ENCODE results near the gene TANC1. TPM values are rescaled to one million over a fixed set of nuclear protein-coding genes. Genes with fewer than 3 reads are reported as not detected.

TANC1 gene
- total RNA-seq, 2 experiments from 2014 or later: 0.41 to 0.47 TPM

- no peak overlapping the region for H3K4me3 ChIP-seq (ENCODE audit: low read length)
- H3K4me1 ChIP-seq (ENCODE audit: insufficient read depth, low read length): no peaks in the 10 kb centered on the region
- no peaks in the 10 kb centered on the region for H3K36me3 ChIP-seq (ENCODE audit: insufficient read depth, low read length)
- H3K36me3 Mint-ChIP-seq (ENCODE audit: low read depth): no peaks in the 10 kb centered on the region
- no peak for TF ChIP-seq CTCF (IDR thresholded peaks at IDR 0.05)
- no peaks in the 10 kb centered on the region for H3K9me3 Mint-ChIP-seq
- H3K27me3 ChIP-seq (ENCODE audit: control insufficient read depth in 1 of 2, insufficient read depth in 2 of 2, low read length in 2 of 2): no peaks in the 10 kb centered on the region
- H3K27ac ChIP-seq (ENCODE audit: low read depth in 1 of 2, low read length in 2 of 2): no peak overlapping the region
- no peak for ATAC-seq (ENCODE audit: poor library complexity)
- no peaks in the 10 kb centered on the region for H3K4me1 Mint-ChIP-seq (ENCODE audit: low read depth)
- H3K4me3 Mint-ChIP-seq: no peak overlapping the region
- ChIA-PET POLR2A (no interaction called here), CTCF (interaction anchor here (1.0 to 1.3 kb wide), 2 partner anchors 9 to 47 kb away, joined by 3 to 5 read pairs; no protein-coding TSS in a partner anchor)
- intact Hi-C loops (cut with DNase I, micrococcal nuclease): no loop called here
- DNase-seq: no peak
- no peak overlapping the region for H3K27ac Mint-ChIP-seq
- no peaks in the 10 kb centered on the region for H3K9me3 ChIP-seq (ENCODE audit: control insufficient read depth in 1 of 2, insufficient read depth in 1 of 2, low read length in 2 of 2)
- H3K27me3 Mint-ChIP-seq: no peaks in the 10 kb centered on the region
Measured at GRCh38 chr2:159071190-159071915, 102.9 kb downstream of the TANC1 start.

GRCh38 chr2:159072795-159073194, 104.4 kb downstream of the TANC1 start:
- no peaks in the 10 kb centered on the region for H3K27me3 ChIP-seq (ENCODE audit: control insufficient read depth in 1 of 2, insufficient read depth in 2 of 2, low read length in 2 of 2)
- DNase-seq: no peak
- Mint-ChIP-seq H3K27ac (no peak overlapping the region), H3K9me3 (no peaks in the 10 kb centered on the region), H3K27me3 (no peaks in the 10 kb centered on the region), H3K4me3 (no peak overlapping the region), H3K4me1 (ENCODE audit: low read depth) (no peaks in the 10 kb centered on the region), H3K36me3 (ENCODE audit: low read depth) (no peaks in the 10 kb centered on the region)
- H3K36me3 ChIP-seq (ENCODE audit: insufficient read depth, low read length): no peaks in the 10 kb centered on the region
- H3K27ac ChIP-seq (ENCODE audit: low read depth in 1 of 2, low read length in 2 of 2): no peak overlapping the region
- H3K4me1 ChIP-seq (ENCODE audit: insufficient read depth, low read length): no peaks in the 10 kb centered on the region
- no peak overlapping the region for H3K4me3 ChIP-seq (ENCODE audit: low read length)
- no peak for TF ChIP-seq CTCF (IDR thresholded peaks at IDR 0.05)
- H3K9me3 ChIP-seq (ENCODE audit: control insufficient read depth in 1 of 2, insufficient read depth in 1 of 2, low read length in 2 of 2): no peaks in the 10 kb centered on the region
- CTCF ChIA-PET: interaction anchor here (1.3 kb wide), 1 partner anchor 46 kb away, joined by 3 read pairs; no protein-coding TSS in a partner anchor
- intact Hi-C loops (cut with DNase I, micrococcal nuclease): no loop called here
- POLR2A ChIA-PET: interaction anchor here (1.0 kb wide), 1 partner anchor 22 kb away, joined by 3 read pairs; no protein-coding TSS in a partner anchor
- no peak for ATAC-seq (ENCODE audit: poor library complexity)

- Mint-ChIP-seq H3K4me3 (no peak overlapping the region), H3K4me1 (ENCODE audit: low read depth) (no peaks in the 10 kb centered on the region), H3K27ac (no peak overlapping the region), H3K36me3 (ENCODE audit: low read depth) (no peaks in the 10 kb centered on the region), H3K27me3 (no peaks in the 10 kb centered on the region), H3K9me3 (no peaks in the 10 kb centered on the region)
- H3K4me1 ChIP-seq (ENCODE audit: insufficient read depth, low read length): no peaks in the 10 kb centered on the region
- no peak for TF ChIP-seq CTCF (IDR thresholded peaks at IDR 0.05)
- H3K27ac ChIP-seq (ENCODE audit: low read depth in 1 of 2, low read length in 2 of 2): no peak overlapping the region
- no peaks in the 10 kb centered on the region for H3K36me3 ChIP-seq (ENCODE audit: insufficient read depth, low read length)
- ChIA-PET CTCF (no interaction called here), POLR2A (interaction anchor here (1.0 kb wide), 1 partner anchor 21 kb away, joined by 3 read pairs; no protein-coding TSS in a partner anchor)
- no peaks in the 10 kb centered on the region for H3K27me3 ChIP-seq (ENCODE audit: control insufficient read depth in 1 of 2, insufficient read depth in 2 of 2, low read length in 2 of 2)
- no peaks in the 10 kb centered on the region for H3K9me3 ChIP-seq (ENCODE audit: control insufficient read depth in 1 of 2, insufficient read depth in 1 of 2, low read length in 2 of 2)
- intact Hi-C loops (cut with DNase I, micrococcal nuclease): no loop called here
- no peak for DNase-seq
- ATAC-seq (ENCODE audit: poor library complexity): no peak
- H3K4me3 ChIP-seq (ENCODE audit: low read length): no peak overlapping the region
Measured at GRCh38 chr2:159073256-159073655, 104.8 kb downstream of the TANC1 start.

Measured in CD4-positive, alpha-beta T cell (primary cell).